Trophoblast cell (in vitro differentiated cells and primary cell): ENCODE data around the gene KATNAL1.
A peak's percentile ranks its signal among the peaks of the same experiment; 100 is the strongest.
"Not testable (repeated sequence)": the region's sequence is repeated elsewhere in the genome, so short reads cannot be mapped to it uniquely, and the experiment has no call there.

Source experiments
- DNase-seq, 2 donors: peaks; one replicate each; pipeline ENCODE4 v3.0.0-alpha.2; 2016
- H2AFZ ChIP-seq: 2 replicates; pipeline ENCODE4 v1.6.1; 2013; ENCODE audit warnings: low read length, moderate library complexity, mild to moderate bottlenecking; ENCODE audit not compliant: insufficient read depth, poor library complexity
- H2AK5ac ChIP-seq: 2 replicates; pipeline ENCODE4 v1.6.1; 2013; ENCODE audit warnings: mild to moderate bottlenecking, low read length
- H2BK120ac ChIP-seq: 2 replicates; pipeline ENCODE4 v1.6.1; 2013; ENCODE audit warnings: low read length, mild to moderate bottlenecking, moderate library complexity; ENCODE audit not compliant: insufficient read depth, poor library complexity
- H2BK12ac ChIP-seq: 2 replicates; pipeline ENCODE4 v1.6.1; 2013; ENCODE audit warnings: mild to moderate bottlenecking, low read length, moderate library complexity
- H2BK5ac ChIP-seq: 2 replicates; pipeline ENCODE4 v1.6.1; 2013; ENCODE audit warnings: low read length, low read depth, moderate library complexity, mild to moderate bottlenecking; ENCODE audit not compliant: poor library complexity
- H3K14ac ChIP-seq: 2 replicates; pipeline ENCODE4 v1.6.1; 2013; ENCODE audit warnings: mild to moderate bottlenecking, low read length
- H3K18ac ChIP-seq: 2 replicates; pipeline ENCODE4 v1.6.1; 2013; ENCODE audit warnings: mild to moderate bottlenecking, low read length
- H3K23ac ChIP-seq: 2 replicates; pipeline ENCODE4 v1.6.1; 2013; ENCODE audit warnings: low read length
- H3K27ac ChIP-seq: 2 replicates; pipeline ENCODE4 v1.5.1; 2013; ENCODE audit warnings: low read depth, mild to moderate bottlenecking, inconsistent platforms, low read length, moderate library complexity
- H3K27me3 ChIP-seq: 2 replicates; pipeline ENCODE4 v1.6.1; 2013; ENCODE audit warnings: inconsistent platforms, mild to moderate bottlenecking, low read length, moderate library complexity; ENCODE audit not compliant: insufficient read depth
- H3K36me3 ChIP-seq, 2 experiments: 1 replicate in 1 of 2; 2 replicates in 1 of 2; pipeline ENCODE4 v1.6.1; 2013; ENCODE audit warnings: low read length in 2 of 2, mild to moderate bottlenecking in 2 of 2, moderate library complexity in 1 of 2; ENCODE audit not compliant: insufficient read depth in 2 of 2, control insufficient read depth in 1 of 2
- H3K4ac ChIP-seq: 2 replicates; pipeline ENCODE4 v1.6.1; 2013; ENCODE audit warnings: low read depth, mild to moderate bottlenecking, low read length, moderate library complexity
- H3K4me1 ChIP-seq, 2 experiments: 1 replicate in 1 of 2; 2 replicates in 1 of 2; pipeline ENCODE4 v1.6.1; 2013; ENCODE audit warnings: low read length in 2 of 2, mild to moderate bottlenecking in 2 of 2, moderate library complexity in 1 of 2; ENCODE audit not compliant: insufficient read depth in 2 of 2, control insufficient read depth in 1 of 2
- H3K4me2 ChIP-seq: 2 replicates; pipeline ENCODE4 v1.6.1; 2013; ENCODE audit warnings: inconsistent platforms, mild to moderate bottlenecking, low read length, moderate library complexity
- H3K4me3 ChIP-seq: 2 replicates; pipeline ENCODE4 v1.5.1; 2013; ENCODE audit warnings: mild to moderate bottlenecking, low read depth, low read length, inconsistent platforms
- H3K79me1 ChIP-seq: one replicate; pipeline ENCODE4 v1.6.1; 2013; ENCODE audit warnings: low read length
- H3K79me2 ChIP-seq: 2 replicates; pipeline ENCODE4 v1.6.1; 2013; ENCODE audit warnings: low read length, mild to moderate bottlenecking; ENCODE audit not compliant: control insufficient read depth, insufficient read depth, poor library complexity
- H3K9ac ChIP-seq: 2 replicates; pipeline ENCODE4 v1.6.1; 2013; ENCODE audit warnings: mild to moderate bottlenecking, low read length
- H3K9me3 ChIP-seq: 2 replicates; pipeline ENCODE4 v1.6.1; 2013; ENCODE audit warnings: low read depth, mild to moderate bottlenecking, control low read depth, inconsistent platforms, low read length; ENCODE audit not compliant: insufficient read depth
- H4K12ac ChIP-seq: 2 replicates; pipeline ENCODE4 v1.6.1; 2013; ENCODE audit warnings: low read depth, mild to moderate bottlenecking, low read length, moderate library complexity
- H4K8ac ChIP-seq: 2 replicates; pipeline ENCODE4 v1.6.1; 2013; ENCODE audit warnings: low read depth, mild to moderate bottlenecking, low read length, moderate library complexity
- H4K91ac ChIP-seq: one replicate; pipeline ENCODE4 v1.6.1; 2013; ENCODE audit warnings: low read depth, mild to moderate bottlenecking, low read length, moderate library complexity
- WGBS: extraction: QIAGEN DNeasy Blood & Tissue Kit; methylation state at CpG from one replicate; pipeline ENCODE4 v1.1.7; 2013; ENCODE audit warnings: missing lambda C conversion rate; ENCODE audit not compliant: insufficient read length, insufficient coverage; ENCODE audit errors: extremely low coverage; 5-methylcytosine and 5-hydroxymethylcytosine counted together

KATNAL1 gene

DNA sequence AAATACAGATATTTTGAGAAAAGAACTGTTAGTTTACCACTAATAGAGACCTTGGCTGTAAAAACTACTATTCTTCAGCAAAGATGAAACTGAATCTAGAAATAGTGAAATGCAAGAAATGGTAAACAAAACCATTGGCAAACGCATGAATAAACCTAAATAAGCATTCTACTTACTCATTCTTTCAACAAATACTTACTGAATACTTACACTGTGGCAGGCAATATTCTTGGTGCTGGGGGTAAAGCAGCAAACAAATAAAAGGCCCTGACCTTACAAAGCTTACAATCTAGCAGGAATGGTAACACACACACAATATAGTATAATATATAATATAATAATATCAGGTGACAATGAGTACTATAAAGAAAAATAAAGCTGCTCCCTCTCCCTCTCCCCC is 38.7 kb downstream of the KATNAL1 start:
- Histone ChIP-seq H3K23ac (no peak overlapping the region), H3K14ac (no peak overlapping the region), H3K4ac (no peak overlapping the region), H3K4me2 (no peak overlapping the region), H3K9ac (no peak overlapping the region), H2BK120ac (no peak overlapping the region), H4K91ac (no peak overlapping the region), H3K4me1 (no peaks in the 10 kb centered on the region), H2AFZ (no peak overlapping the region), H2BK12ac (no peak overlapping the region), H4K12ac (no peak overlapping the region), H3K27ac (no peak overlapping the region), H3K9me3 (no peaks in the 10 kb centered on the region), H3K79me1 (no peaks in the 10 kb centered on the region), H2AK5ac (no peak overlapping the region), H3K4me3 (no peak overlapping the region), H3K36me3 (no peaks in the 10 kb centered on the region), H4K8ac (no peak overlapping the region), H2BK5ac (no peak overlapping the region), H3K27me3 (no peaks in the 10 kb centered on the region), H3K18ac (no peak overlapping the region), H3K79me2 (no peaks in the 10 kb centered on the region)
- no peak for DNase-seq
- WGBS = no CpG with 5 or more reads among the region's 1 CpG

DNA sequence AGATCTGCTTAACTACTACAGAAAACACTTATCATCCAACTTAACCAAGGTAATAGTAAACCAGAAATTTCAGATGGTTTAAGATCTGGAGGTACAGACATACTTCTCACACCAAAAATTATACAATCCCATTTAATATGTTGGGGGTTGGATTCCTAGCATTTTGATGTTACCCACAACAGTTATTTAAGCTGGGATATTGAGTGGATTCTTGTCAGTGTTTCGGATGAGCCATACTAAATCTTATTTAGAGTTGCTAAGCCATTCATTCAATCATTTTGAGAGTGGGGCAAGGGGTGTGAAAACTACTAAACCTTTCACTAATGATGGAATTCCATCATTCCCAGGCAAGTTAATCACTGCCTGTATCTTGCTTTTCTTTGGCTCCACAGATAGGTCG is 40.6 kb downstream of the KATNAL1 start:
- Histone ChIP-seq H3K14ac (no peak overlapping the region), H2BK5ac (no peak overlapping the region), H3K9me3 (no peaks in the 10 kb centered on the region), H4K8ac (no peak overlapping the region), H3K79me1 (no peaks in the 10 kb centered on the region), H3K23ac (no peak overlapping the region), H3K27ac (no peak overlapping the region), H3K18ac (no peak overlapping the region), H3K4me1 (no peaks in the 10 kb centered on the region), H3K27me3 (no peaks in the 10 kb centered on the region), H2AK5ac (no peak overlapping the region), H4K12ac (no peak overlapping the region), H4K91ac (no peak overlapping the region), H3K9ac (no peak overlapping the region), H2AFZ (no peak overlapping the region), H3K36me3 (no peaks in the 10 kb centered on the region), H2BK120ac (no peak overlapping the region), H3K4me3 (no peak overlapping the region), H3K4me2 (no peak overlapping the region), H3K4ac (no peak overlapping the region), H2BK12ac (no peak overlapping the region), H3K79me2 (no peaks in the 10 kb centered on the region)
- no peak for DNase-seq
- no CpG with 5 or more reads among the region's 2 CpGs for WGBS

DNA sequence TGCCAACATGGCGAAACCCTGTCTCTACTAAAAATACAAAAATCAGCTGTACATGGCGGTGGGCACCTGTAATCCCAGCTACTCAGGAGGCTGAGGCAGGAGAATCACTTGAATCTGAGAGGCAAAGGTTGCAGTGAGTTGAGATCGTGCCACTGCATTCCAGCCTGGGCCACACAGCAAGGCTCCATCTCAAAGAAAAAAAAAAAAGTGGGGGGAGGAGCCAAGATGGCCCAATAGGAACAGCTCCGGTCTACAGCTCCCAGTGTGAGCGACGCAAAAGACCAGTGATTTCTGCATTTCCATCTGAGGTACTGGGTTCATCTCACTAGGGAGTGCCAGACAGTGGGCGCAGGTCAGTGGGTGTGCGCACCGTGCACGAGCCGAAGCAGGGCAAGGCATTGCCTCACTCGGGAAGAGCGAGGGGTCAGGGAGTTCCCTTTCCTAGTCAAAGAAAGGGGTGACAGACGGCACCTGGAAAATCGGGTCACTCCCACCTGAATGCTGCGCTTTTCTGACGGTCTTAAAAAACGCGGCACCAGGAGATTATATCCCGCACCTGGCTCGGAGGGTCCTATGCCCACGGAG is 48.1 kb downstream of the KATNAL1 start:
- Histone ChIP-seq H3K18ac (peak overlapping the region; percentile 61), H4K91ac (peak overlapping the region; percentile 73), H2AK5ac (peak overlapping the region; percentile 23), H2BK12ac (peak overlapping the region; percentile 72), H2BK5ac (peak overlapping the region; percentile 19), H2BK120ac (peak overlapping the region; percentile 66), H3K14ac (peak overlapping the region; percentile 46)
- H3K4ac ChIP-seq, H3K9ac ChIP-seq, H3K4me3 ChIP-seq, H3K27me3 ChIP-seq, H3K4me1 ChIP-seq, H4K8ac ChIP-seq, H3K36me3 ChIP-seq, H4K12ac ChIP-seq, H2AFZ ChIP-seq, H3K79me2 ChIP-seq, H3K23ac ChIP-seq, H3K79me1 ChIP-seq, H3K27ac ChIP-seq, H3K4me2 ChIP-seq, H3K9me3 ChIP-seq: not testable (repeated sequence)
- peak; percentile 3 to 4 for DNase-seq
- WGBS = no CpG with 5 or more reads among the region's 22 CpGs

DNA sequence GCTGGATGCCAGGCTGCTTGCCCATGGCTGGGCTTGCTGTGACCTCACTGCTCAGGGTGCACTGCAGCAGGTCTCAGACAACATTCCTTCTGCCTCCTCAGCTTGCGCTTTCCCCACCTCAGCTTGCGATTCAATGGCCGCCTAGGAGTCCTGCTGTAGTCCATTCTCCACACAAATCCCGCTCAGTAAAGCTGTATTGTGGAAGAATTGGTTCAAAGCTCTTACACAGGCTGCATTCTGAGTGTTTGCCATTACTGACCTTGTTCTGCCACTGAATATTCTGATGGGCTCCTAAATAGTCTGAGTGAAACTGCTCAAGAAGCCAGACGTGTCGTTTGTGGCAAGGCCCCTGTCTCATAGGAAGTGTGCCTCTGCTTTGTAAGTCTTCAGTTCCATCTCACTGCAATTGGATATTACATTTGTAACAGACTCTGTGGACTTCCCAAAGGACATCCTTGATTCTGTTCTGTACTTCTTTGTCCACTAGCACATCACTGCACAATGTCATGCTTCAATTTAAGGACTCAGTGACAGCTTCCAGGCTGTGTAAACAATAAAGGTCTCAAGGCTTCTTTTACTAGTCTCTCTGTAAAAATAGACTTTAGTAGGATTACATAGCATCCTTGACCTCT is 49.8 kb downstream of the KATNAL1 start:
- no CpG with 5 or more reads among the region's 6 CpGs for WGBS
- Histone ChIP-seq H3K9ac (no peak overlapping the region), H3K4me2 (peak overlapping the region; percentile 11), H3K4me1 (peaks cover 3% of the 10 kb centered on the region in 2 experiments), H4K8ac (peak overlapping the region; percentile 91), H3K27me3 (no peaks in the 10 kb centered on the region), H3K27ac (peak overlapping the region; percentile 96), H2AK5ac (peak overlapping the region; percentile 95), H3K23ac (no peak overlapping the region), H2AFZ (no peak overlapping the region), H3K9me3 (peaks cover 1% of the 10 kb centered on the region), H3K18ac (peak overlapping the region; percentile 94), H2BK12ac (peak overlapping the region; percentile 95), H3K79me1 (peaks cover 8% of the 10 kb centered on the region), H3K36me3 (peaks cover 0 to 6% of the 10 kb centered on the region in 2 experiments), H2BK5ac (peak overlapping the region; percentile 95), H4K12ac (peak overlapping the region; percentile 60), H3K14ac (peak overlapping the region; percentile 96), H3K4me3 (no peak overlapping the region), H2BK120ac (peak overlapping the region; percentile 90), H3K4ac (peak overlapping the region; percentile 71), H4K91ac (peak overlapping the region; percentile 95), H3K79me2 (no peaks in the 10 kb centered on the region)
- DNase-seq = no peak
